ENCODE results near the gene SAMD14.

Gene SAMD14

DNA sequence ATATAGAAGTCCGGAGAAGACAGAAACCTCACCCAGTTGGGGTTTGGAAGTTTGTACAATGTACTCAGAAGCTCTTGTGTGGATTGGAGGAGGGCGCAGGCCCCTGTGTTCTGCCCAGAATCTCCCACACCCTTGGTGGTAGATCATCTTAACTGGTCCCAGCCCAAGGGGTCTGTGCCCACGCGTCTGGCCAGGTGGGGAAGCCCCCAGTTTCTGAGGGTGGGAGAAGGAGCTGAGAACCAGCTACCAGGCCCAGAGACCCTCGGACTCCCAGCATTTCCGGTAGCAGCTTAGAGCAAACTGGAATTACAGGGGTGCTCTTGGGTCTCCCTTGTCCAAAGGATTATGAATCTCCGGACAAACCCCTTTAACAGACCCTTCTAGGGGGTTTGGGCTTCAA, 22.8 kb upstream of the SAMD14 start:
- TF ChIP-seq ISL1 (CRISPR knock-in tag; IDR thresholded peaks at IDR 0.05) (no peak), OSR1 (CRISPR knock-in tag; IDR thresholded peaks at IDR 0.05) (no peak), RARB (CRISPR knock-in tag; IDR thresholded peaks at IDR 0.05) (no peak), ZFP3 (CRISPR knock-in tag; IDR thresholded peaks at IDR 0.05) (no peak), TOX (CRISPR knock-in tag; IDR thresholded peaks at IDR 0.05; ENCODE audit: borderline replicate concordance) (no peak), ZNF565 (CRISPR knock-in tag; conservative IDR thresholded peaks at IDR 0.05; ENCODE audit: low read depth) (no peak), GLIS3 (CRISPR knock-in tag; IDR thresholded peaks at IDR 0.05) (no peak), TCF4 (CRISPR knock-in tag; IDR thresholded peaks at IDR 0.05; ENCODE audit: borderline replicate concordance) (no peak), ARNTL (CRISPR knock-in tag; IDR thresholded peaks at IDR 0.05; ENCODE audit: borderline replicate concordance, low read depth) (no peak)
- TF ChIP-seq, protein P1, sequence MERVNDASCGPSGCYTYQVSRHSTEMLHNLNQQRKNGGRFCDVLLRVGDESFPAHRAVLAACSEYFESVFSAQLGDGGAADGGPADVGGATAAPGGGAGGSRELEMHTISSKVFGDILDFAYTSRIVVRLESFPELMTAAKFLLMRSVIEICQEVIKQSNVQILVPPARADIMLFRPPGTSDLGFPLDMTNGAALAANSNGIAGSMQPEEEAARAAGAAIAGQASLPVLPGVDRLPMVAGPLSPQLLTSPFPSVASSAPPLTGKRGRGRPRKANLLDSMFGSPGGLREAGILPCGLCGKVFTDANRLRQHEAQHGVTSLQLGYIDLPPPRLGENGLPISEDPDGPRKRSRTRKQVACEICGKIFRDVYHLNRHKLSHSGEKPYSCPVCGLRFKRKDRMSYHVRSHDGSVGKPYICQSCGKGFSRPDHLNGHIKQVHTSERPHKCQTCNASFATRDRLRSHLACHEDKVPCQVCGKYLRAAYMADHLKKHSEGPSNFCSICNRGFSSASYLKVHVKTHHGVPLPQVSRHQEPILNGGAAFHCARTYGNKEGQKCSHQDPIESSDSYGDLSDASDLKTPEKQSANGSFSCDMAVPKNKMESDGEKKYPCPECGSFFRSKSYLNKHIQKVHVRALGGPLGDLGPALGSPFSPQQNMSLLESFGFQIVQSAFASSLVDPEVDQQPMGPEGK (CRISPR knock-in tag; IDR thresholded peaks at IDR 0.05; ENCODE audit: borderline replicate concordance), result no peak
- ATAC-seq, result no peak

DNA sequence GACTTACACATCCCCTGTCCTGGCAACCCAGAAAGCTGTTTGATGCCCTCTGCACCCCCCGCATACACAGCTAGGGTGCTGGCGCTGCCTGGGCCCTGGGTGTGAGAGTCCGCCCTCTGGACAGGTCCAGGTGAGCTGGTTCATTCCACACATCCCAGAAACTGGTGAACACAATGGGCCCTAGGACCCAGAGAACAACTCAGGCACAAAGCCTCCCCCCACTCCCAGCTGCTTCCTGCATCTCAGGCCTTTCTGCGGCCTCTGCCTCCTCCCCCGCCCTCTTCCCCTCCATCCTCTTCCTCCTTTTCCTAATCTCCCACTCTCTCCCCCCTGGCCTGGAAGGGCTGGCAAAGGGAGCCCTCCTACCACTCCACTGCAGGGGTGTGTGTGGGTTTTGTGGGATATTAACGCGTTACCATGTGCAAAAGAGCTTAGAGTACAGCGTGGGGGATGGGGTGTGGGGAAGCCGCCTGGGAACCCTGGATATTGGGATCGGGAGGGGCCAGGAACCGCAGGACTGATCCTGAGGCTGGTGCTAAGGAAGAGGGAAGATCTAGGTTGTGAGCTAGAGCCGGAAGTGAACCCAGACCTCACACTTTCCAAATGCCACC, 22.1 kb upstream of the SAMD14 start:
- no peak for TF ChIP-seq PPARA (CRISPR knock-in tag; IDR thresholded peaks at IDR 0.05; ENCODE audit: borderline replicate concordance)
- TF ChIP-seq, protein P2, sequence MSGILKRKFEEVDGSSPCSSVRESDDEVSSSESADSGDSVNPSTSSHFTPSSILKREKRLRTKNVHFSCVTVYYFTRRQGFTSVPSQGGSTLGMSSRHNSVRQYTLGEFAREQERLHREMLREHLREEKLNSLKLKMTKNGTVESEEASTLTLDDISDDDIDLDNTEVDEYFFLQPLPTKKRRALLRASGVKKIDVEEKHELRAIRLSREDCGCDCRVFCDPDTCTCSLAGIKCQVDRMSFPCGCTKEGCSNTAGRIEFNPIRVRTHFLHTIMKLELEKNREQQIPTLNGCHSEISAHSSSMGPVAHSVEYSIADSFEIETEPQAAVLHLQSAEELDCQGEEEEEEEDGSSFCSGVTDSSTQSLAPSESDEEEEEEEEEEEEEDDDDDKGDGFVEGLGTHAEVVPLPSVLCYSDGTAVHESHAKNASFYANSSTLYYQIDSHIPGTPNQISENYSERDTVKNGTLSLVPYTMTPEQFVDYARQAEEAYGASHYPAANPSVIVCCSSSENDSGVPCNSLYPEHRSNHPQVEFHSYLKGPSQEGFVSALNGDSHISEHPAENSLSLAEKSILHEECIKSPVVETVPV (CRISPR knock-in tag; IDR thresholded peaks at IDR 0.05), result no peak
- TF ChIP-seq ZNF70 (CRISPR knock-in tag; IDR thresholded peaks at IDR 0.05), result no peak
- TF ChIP-seq POU6F1 (CRISPR knock-in tag; IDR thresholded peaks at IDR 0.05; ENCODE audit: borderline replicate concordance, low read depth), result no peak
- TF ChIP-seq TCF4 (CRISPR knock-in tag; IDR thresholded peaks at IDR 0.05; ENCODE audit: borderline replicate concordance), result peak; percentile 69
- no peak for TF ChIP-seq ISL1 (CRISPR knock-in tag; IDR thresholded peaks at IDR 0.05)
- TF ChIP-seq SNAI2 (CRISPR knock-in tag; IDR thresholded peaks at IDR 0.05), result peak; percentile 65; the same call in 1 of the 2 replicates
- TF ChIP-seq ZFP30 (CRISPR knock-in tag; IDR thresholded peaks at IDR 0.05), result 0 out of 2 replicates have a peak, but pooled peaks have one; percentile 21
- 0 out of 2 replicates have a peak, but pooled peaks have one; percentile 41 for TF ChIP-seq ZFP3 (CRISPR knock-in tag; IDR thresholded peaks at IDR 0.05)
- peak; percentile 47; the same call in 1 of the 2 replicates for TF ChIP-seq ESRRG (CRISPR knock-in tag; IDR thresholded peaks at IDR 0.05)
- TF ChIP-seq, protein P1 (CRISPR knock-in tag; IDR thresholded peaks at IDR 0.05; ENCODE audit: borderline replicate concordance), result peak; percentile 61; the same call in 1 of the 2 replicates
- TF ChIP-seq, protein P3, sequence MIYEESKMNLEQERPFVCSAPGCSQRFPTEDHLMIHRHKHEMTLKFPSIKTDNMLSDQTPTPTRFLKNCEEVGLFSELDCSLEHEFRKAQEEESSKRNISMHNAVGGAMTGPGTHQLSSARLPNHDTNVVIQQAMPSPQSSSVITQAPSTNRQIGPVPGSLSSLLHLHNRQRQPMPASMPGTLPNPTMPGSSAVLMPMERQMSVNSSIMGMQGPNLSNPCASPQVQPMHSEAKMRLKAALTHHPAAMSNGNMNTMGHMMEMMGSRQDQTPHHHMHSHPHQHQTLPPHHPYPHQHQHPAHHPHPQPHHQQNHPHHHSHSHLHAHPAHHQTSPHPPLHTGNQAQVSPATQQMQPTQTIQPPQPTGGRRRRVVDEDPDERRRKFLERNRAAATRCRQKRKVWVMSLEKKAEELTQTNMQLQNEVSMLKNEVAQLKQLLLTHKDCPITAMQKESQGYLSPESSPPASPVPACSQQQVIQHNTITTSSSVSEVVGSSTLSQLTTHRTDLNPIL (CRISPR knock-in tag; IDR thresholded peaks at IDR 0.05; ENCODE audit: low read depth), result no peak
- no peak for TF ChIP-seq ZNF565 (CRISPR knock-in tag; conservative IDR thresholded peaks at IDR 0.05; ENCODE audit: low read depth)
- TF ChIP-seq ZNF8 (CRISPR knock-in tag; IDR thresholded peaks at IDR 0.05), result no peak
- TF ChIP-seq OSR1 (CRISPR knock-in tag; IDR thresholded peaks at IDR 0.05), result no peak
- TF ChIP-seq, protein P4, sequence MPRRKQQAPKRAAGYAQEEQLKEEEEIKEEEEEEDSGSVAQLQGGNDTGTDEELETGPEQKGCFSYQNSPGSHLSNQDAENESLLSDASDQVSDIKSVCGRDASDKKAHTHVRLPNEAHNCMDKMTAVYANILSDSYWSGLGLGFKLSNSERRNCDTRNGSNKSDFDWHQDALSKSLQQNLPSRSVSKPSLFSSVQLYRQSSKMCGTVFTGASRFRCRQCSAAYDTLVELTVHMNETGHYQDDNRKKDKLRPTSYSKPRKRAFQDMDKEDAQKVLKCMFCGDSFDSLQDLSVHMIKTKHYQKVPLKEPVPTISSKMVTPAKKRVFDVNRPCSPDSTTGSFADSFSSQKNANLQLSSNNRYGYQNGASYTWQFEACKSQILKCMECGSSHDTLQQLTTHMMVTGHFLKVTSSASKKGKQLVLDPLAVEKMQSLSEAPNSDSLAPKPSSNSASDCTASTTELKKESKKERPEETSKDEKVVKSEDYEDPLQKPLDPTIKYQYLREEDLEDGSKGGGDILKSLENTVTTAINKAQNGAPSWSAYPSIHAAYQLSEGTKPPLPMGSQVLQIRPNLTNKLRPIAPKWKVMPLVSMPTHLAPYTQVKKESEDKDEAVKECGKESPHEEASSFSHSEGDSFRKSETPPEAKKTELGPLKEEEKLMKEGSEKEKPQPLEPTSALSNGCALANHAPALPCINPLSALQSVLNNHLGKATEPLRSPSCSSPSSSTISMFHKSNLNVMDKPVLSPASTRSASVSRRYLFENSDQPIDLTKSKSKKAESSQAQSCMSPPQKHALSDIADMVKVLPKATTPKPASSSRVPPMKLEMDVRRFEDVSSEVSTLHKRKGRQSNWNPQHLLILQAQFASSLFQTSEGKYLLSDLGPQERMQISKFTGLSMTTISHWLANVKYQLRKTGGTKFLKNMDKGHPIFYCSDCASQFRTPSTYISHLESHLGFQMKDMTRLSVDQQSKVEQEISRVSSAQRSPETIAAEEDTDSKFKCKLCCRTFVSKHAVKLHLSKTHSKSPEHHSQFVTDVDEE (CRISPR knock-in tag; IDR thresholded peaks at IDR 0.05), result no peak
- TF ChIP-seq ZC3H10 (CRISPR knock-in tag; IDR thresholded peaks at IDR 0.05), result no peak
- TF ChIP-seq TOX (CRISPR knock-in tag; IDR thresholded peaks at IDR 0.05; ENCODE audit: borderline replicate concordance), result no peak
- TF ChIP-seq BACH2 (CRISPR knock-in tag; IDR thresholded peaks at IDR 0.05; ENCODE audit: borderline replicate concordance), result no peak
- peak; percentile 64; the same call in 1 of the 2 replicates for TF ChIP-seq CSDC2 (CRISPR knock-in tag; IDR thresholded peaks at IDR 0.05)
- TF ChIP-seq ARNTL (CRISPR knock-in tag; IDR thresholded peaks at IDR 0.05; ENCODE audit: borderline replicate concordance, low read depth), result no peak
- TF ChIP-seq GLIS3 (CRISPR knock-in tag; IDR thresholded peaks at IDR 0.05), result no peak
- TF ChIP-seq RARB (CRISPR knock-in tag; IDR thresholded peaks at IDR 0.05), result peak; percentile 83; the same call in 1 of the 2 replicates
- ATAC-seq, result peak; percentile 75
